Measurements from ENCODE around the gene TIMM50.

- no peak for TF ChIP-seq EZH2 (IDR thresholded peaks at IDR 0.05)
- TF ChIP-seq CTCF (IDR thresholded peaks at IDR 0.05): no peak
- no peak for TF ChIP-seq EZH2phosphoT487 (IDR thresholded peaks at IDR 0.05)
Measured at GRCh38 chr19:39444598-39445195, 35.9 kb upstream of the TIMM50 start.

Data from neural progenitor cell (in vitro differentiated cells).